Endometrial microvascular endothelial cells (primary cell): ENCODE results near the gene HIF1A. TPM values are rescaled to one million over a fixed set of nuclear protein-coding genes. Genes with fewer than 3 reads are reported as not detected.

Source experiments
- in situ Hi-C: cut with HindIII; loops from 2 replicates; pipeline ENCODE4 v1.10.0; 2017; ENCODE audit warnings: low sequenced_read_pairs, low pct_unique_long_range_greater_than_20kb; ENCODE audit errors: inconsistent ontology term
- total RNA-seq: library from RNA; depleted of rRNA; stranded (reverse); fragments of >200 nt; gene quantifications from one replicate; pipeline ENCODE4 v1.2.3, GENCODE V29; 2015; ENCODE audit errors: inconsistent ontology term

Gene HIF1A
- total RNA-seq, 1 donor from 2014 or later, result 249 TPM

DNA sequence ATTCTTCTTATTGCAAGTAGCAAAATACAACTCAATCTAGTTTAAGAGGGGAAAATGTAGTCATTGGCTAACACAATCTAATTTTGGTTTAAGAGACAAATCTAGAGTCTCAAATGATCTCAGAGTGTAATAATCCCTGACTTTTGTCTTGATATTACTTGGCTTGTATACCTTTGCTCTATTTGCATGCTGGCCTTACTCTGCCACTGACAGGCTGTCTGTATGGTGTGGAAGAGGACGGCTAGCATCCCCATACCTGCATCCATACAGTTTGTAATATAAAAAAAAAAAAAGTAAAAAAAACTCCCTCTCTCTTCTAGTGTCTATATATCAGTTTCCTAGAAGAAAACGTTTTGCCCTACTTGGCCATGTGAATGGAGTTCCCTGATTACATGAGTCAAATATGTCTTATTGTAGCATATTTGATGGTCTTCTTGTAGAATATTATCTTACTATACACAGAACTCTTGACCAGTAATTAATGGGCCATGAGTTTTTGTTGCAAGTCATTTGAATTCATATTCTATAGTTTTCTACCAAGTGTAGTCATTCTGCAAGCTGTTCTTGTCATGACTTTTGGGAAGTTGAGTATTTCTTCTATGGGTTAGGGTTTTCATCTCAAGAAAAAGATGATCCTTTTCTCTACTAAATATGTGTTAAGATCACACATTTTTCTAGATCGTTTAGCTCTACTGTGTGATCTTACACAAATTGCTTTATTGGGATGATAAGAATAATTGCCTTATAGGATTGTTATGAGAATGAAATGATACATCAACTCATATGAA lies 8.2 kb downstream of the HIF1A start:
- in situ Hi-C loops, result loop anchor here (25.0 kb wide), 1 partner anchor 216 kb away; no protein-coding TSS in a partner anchor

DNA sequence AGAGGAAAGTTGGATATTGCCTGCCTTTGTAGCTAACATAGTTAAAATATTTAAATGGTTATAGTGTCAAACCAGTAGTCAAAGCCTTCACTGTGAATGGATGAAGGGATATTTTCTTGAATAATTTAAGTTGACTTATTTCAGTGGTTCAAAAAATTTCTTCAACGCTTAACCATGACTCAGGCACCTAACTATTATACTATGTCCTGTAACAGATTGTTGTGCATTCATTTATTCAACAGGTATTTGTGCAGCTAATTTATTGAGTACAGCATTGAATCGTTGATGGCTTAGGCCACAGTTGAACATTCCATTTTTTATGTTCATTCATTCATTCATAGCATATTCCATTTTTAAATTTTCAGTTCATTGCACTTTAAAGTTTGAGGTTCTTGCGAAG lies 9.2 kb downstream of the HIF1A start:
- in situ Hi-C loops, result loop anchor here (25.0 kb wide), 1 partner anchor 217 kb away; no protein-coding TSS in a partner anchor

- in situ Hi-C loops, result loop anchor here (25.0 kb wide), 1 partner anchor 218 kb away; no protein-coding TSS in a partner anchor
Measured at GRCh38 chr14:61705017-61705416, 9.7 kb downstream of the HIF1A start.

GRCh38 chr14:61706096-61706690 lies 10.9 kb downstream of the HIF1A start:
- in situ Hi-C loops, result loop anchor here (25.0 kb wide), 1 partner anchor 219 kb away; no protein-coding TSS in a partner anchor

DNA sequence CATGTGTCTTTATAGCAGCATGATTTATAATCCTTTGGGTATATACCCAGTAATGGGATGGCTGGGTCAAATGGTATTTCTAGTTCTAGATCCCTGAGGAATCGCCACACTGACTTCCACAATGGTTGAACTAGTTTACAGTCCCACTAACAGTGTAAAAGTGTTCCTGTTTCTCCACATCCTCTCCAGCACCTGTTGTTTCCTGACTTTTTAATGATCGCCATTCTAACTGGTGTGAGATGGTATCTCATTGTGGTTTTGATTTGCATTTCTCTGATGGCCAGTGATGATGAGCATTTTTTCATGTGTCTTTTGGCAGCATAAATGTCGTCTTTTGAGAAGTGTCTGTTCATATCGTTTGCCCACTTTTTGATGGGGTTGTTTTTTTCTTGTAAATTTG lies 12.5 kb downstream of the HIF1A start:
- in situ Hi-C loops, result loop anchor here (25.0 kb wide), 1 partner anchor 220 kb away; no protein-coding TSS in a partner anchor

GRCh38 chr14:61708693-61709092 lies 13.4 kb downstream of the HIF1A start:
- in situ Hi-C loops, result loop anchor here (25.0 kb wide), 1 partner anchor 221 kb away; no protein-coding TSS in a partner anchor

GRCh38 chr14:61710853-61711817 lies 15.8 kb downstream of the HIF1A start:
- in situ Hi-C loops, result loop anchor here (25.0 kb wide), 1 partner anchor 224 kb away; no protein-coding TSS in a partner anchor

GRCh38 chr14:61712137-61712536 lies 16.8 kb downstream of the HIF1A start:
- in situ Hi-C loops, result loop anchor here (25.0 kb wide), 1 partner anchor 225 kb away; no protein-coding TSS in a partner anchor

GRCh38 chr14:61713724-61714437 lies 18.6 kb downstream of the HIF1A start:
- in situ Hi-C loops, result loop anchor here (25.0 kb wide), 1 partner anchor 227 kb away; no protein-coding TSS in a partner anchor

DNA sequence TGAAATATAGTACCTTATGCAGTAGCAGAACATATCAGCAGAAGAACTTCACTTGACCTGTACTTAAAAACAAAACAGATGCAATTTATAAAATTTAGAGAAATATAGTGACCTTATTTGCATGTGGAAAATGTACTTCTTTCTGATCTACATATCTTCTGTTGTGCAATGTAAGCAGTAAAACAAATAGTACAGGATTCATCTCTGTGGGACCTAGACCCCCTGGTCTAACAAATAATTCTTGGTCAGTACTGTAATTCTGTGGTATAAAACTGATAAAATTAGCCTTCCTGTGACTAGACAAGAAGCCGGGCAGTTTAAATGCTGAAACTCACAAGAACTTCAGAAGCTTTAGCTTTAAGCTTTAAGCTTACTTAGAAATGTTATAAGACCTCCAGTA lies 21.6 kb downstream of the HIF1A start:
- in situ Hi-C loops, result loop anchor here (25.0 kb wide), 1 partner anchor 230 kb away; no protein-coding TSS in a partner anchor

DNA sequence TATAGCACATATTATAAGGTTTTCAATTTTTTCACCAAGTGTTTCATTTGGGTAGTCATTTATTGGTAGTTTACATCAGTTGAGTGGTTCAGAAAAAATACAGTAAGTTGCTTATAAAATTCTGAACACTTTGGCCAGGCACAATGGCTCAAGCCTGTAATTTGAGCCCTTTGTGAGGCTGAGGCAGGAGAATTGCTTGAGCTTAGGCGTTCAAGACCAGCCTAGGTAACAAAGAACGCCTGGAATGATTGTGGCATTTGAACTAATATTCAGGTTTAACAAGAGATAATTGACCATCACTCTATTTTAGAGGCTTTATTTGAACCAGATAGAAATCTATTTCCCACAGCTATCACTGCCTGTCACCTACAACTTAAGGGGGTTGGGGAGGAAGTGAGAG lies 22.7 kb downstream of the HIF1A start:
- in situ Hi-C loops, result loop anchor here (25.0 kb wide), 1 partner anchor 231 kb away; no protein-coding TSS in a partner anchor

DNA sequence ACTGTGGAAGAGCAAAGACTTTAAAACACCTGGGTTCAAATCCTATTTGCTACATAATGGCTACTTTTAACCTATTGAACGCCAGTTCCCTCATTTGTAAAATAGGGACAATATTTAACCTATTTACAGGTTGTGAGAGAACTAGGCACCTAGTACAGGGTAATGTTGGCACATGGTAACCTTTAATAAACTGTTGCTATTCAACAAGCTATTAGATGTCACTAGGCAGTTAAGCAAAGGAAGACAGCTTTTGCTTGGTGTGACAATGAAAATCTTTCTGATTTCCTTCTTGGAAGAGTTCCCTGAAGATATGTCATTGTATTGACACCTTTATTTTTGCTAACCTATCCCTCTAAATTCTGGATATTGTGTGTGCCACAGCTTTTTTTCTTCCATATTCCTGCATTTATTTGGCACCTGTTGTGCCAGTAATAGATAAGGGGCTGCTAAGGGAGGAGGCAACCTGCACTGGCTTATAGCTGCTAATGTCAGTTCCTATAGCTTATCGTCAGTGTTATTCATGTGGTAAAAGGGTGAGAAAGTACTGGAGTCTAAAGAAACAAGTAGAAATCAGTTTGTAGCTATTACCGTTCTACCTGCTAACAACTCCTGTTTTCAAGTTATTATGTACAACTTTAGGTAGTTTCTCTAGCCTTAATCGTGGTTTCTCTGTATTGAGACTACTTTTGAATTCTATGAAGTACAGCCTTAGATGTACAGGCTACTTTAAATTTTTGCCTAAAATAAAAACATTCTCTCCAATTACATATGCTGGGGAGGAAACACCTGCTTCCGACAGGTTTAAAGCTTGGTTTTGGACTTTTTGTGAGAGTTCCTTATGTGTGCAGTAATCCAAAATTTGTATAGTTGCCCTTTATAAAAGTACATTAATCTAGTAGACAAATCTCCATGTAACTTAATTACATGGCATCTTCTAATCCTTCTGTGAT lies 24.3 kb downstream of the HIF1A start:
- in situ Hi-C loops, result loop anchor here (25.0 kb wide), 1 partner anchor 232 kb away; no protein-coding TSS in a partner anchor

DNA sequence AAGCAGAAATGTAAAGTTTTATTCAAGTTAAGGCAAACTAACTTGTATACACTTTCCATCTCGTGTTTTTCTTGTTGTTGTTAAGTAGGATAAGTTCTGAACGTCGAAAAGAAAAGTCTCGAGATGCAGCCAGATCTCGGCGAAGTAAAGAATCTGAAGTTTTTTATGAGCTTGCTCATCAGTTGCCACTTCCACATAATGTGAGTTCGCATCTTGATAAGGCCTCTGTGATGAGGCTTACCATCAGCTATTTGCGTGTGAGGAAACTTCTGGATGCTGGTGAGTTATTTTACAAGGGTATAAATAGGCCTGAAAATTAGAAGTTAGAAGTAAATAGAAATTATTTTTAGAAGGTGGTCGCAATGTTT lies 25.0 kb downstream of the HIF1A start:
- in situ Hi-C loops, result loop anchor here (25.0 kb wide), 1 partner anchor 233 kb away; no protein-coding TSS in a partner anchor

- in situ Hi-C loops, result loop anchor here (25.0 kb wide), 1 partner anchor 233 kb away; no protein-coding TSS in a partner anchor
Measured at GRCh38 chr14:61720741-61721140, 25.4 kb downstream of the HIF1A start.

GRCh38 chr14:61724133-61724532 lies 28.8 kb downstream of the HIF1A start:
- in situ Hi-C loops, result loop anchor here (25.0 kb wide), 1 partner anchor 237 kb away; no protein-coding TSS in a partner anchor

GRCh38 chr14:61726778-61727658 lies 31.7 kb downstream of the HIF1A start:
- in situ Hi-C loops, result loop anchor here (25.0 kb wide), 1 partner anchor 390 kb away; no protein-coding TSS in a partner anchor
